HepG2 (cell line): ENCODE measurements around the gene EFNA2. TPM values are rescaled to one million over a fixed set of nuclear protein-coding genes. Genes with fewer than 3 reads are reported as not detected.
A peak's percentile ranks its signal among the peaks of the same experiment; 100 is the strongest.

Experiments
- DR1 ChIP-seq: sonication (generic); formaldehyde crosslinking; IDR thresholded peaks from 2 replicates; pipeline ENCODE4 v1.8.0; 2021; ENCODE audit warnings: mild to moderate bottlenecking, missing genetic modification reagents, inconsistent platforms
- EED ChIP-seq: sonication (generic); formaldehyde crosslinking; IDR thresholded peaks from 2 replicates; pipeline ENCODE4 v1.5.0; 2020; ENCODE audit warnings: mild to moderate bottlenecking, missing genetic modification reagents
- FOXP4 ChIP-seq: sonication (generic); formaldehyde crosslinking; IDR thresholded peaks from 2 replicates; pipeline ENCODE4 v1.4.0; 2020; ENCODE audit warnings: missing genetic modification reagents
- HOXA5 ChIP-seq: sonication (generic); formaldehyde crosslinking; IDR thresholded peaks from 2 replicates; pipeline ENCODE4 v1.4.0; 2020; ENCODE audit warnings: missing genetic modification reagents
- RARG ChIP-seq: sonication (generic); formaldehyde crosslinking; IDR thresholded peaks from 2 replicates; pipeline ENCODE4 v1.4.0; 2020; ENCODE audit warnings: low read depth, mild to moderate bottlenecking, missing genetic modification reagents
- TFAP4 ChIP-seq: sonication (generic); IDR thresholded peaks from 2 replicates; pipeline ENCODE4 v1.6.1; 2016; ENCODE audit warnings: low read depth, borderline replicate concordance
- ZNF138 ChIP-seq: sonication (generic); formaldehyde crosslinking; IDR thresholded peaks from 2 replicates; pipeline ENCODE4 v1.5.0; 2020; ENCODE audit warnings: mild to moderate bottlenecking, low read depth, missing genetic modification reagents
- ZNF142 ChIP-seq: sonication (generic); formaldehyde crosslinking; IDR thresholded peaks from 2 replicates; pipeline ENCODE4 v1.4.0; 2020; ENCODE audit warnings: missing genetic modification reagents
- ZNF274 ChIP-seq: sonication (generic); formaldehyde crosslinking; IDR thresholded peaks from 2 replicates; pipeline ENCODE4 v1.5.1; 2020; ENCODE audit warnings: mild to moderate bottlenecking, missing genetic modification reagents
- ZNF367 ChIP-seq: sonication (generic); formaldehyde crosslinking; IDR thresholded peaks from 2 replicates; pipeline ENCODE4 v1.4.0; 2020; ENCODE audit warnings: missing genetic modification reagents, borderline replicate concordance
- ZNF510 ChIP-seq: sonication (generic); formaldehyde crosslinking; IDR thresholded peaks from 2 replicates; pipeline ENCODE4 v1.4.0; 2020; ENCODE audit warnings: low read depth, mild to moderate bottlenecking, missing genetic modification reagents
- ZNF549 ChIP-seq: sonication (generic); formaldehyde crosslinking; IDR thresholded peaks from 2 replicates; pipeline ENCODE4 v1.5.0; 2020; ENCODE audit warnings: missing genetic modification reagents
- ZNF839 ChIP-seq: sonication (generic); formaldehyde crosslinking; IDR thresholded peaks from 2 replicates; pipeline ENCODE4 v1.4.0; 2020; ENCODE audit warnings: missing genetic modification reagents, mild to moderate bottlenecking, borderline replicate concordance
- ZNF878 ChIP-seq: sonication (generic); formaldehyde crosslinking; IDR thresholded peaks from 2 replicates; pipeline ENCODE4 v1.8.1; 2023; ENCODE audit warnings: mild to moderate bottlenecking, missing genetic modification reagents, moderate library complexity
- ZZZ3 ChIP-seq: sonication (generic); formaldehyde crosslinking; IDR thresholded peaks from 2 replicates; pipeline ENCODE4 v1.4.0; 2020; ENCODE audit warnings: missing genetic modification reagents, mild to moderate bottlenecking, borderline replicate concordance
- polyA plus RNA-seq, 8 experiments: library from polyadenylated mRNA; depleted of rRNA in 3 of 8; stranded (reverse) in 7 of 8; unstranded in 1 of 8; fragments of >200 nt; fragmentation: Illumina TruSeq in 4 of 8; extraction: Trizol in 4 of 8; gene quantifications; 2 replicates each; pipeline versions ENCODE4 v1.2.1 to v1.2.3, GENCODE V29; 2011 to 2016; ENCODE audit warnings: low read depth in 4 of 8, missing spikeins in 1 of 8, mixed read lengths in 1 of 8; ENCODE audit not compliant: insufficient read depth in 1 of 8
- total RNA-seq, 5 experiments: library from RNA; depleted of rRNA; stranded (reverse); fragments of >200 nt; fragmentation: Illumina TruSeq; extraction: Trizol; gene quantifications; 2 replicates each; pipeline ENCODE4 v1.2.3, GENCODE V29; 2016; ENCODE audit warnings: low read depth in 1 of 5

EFNA2 gene
- total and polyA plus RNA-seq, 2 of the 13 experiments (the other 11 are each of a cell fraction or from before 2014, with no cell fraction given): 6.0 to 9.9 TPM

GRCh38 chr19:1248139-1248785 lies 37.4 kb upstream of the EFNA2 start, which contains the start of gene MIDN (continued):
- peak; percentile 86 for TF ChIP-seq DR1
- no peak for TF ChIP-seq ZNF367 (CRISPR knock-in tag)
- TF ChIP-seq ZNF878 (CRISPR knock-in tag): peak; percentile 77
- TF ChIP-seq ZNF138 (CRISPR knock-in tag): no peak
- no peak for TF ChIP-seq ZZZ3
- no peak for TF ChIP-seq ZNF549 (CRISPR knock-in tag)
- peak; percentile 73; the same call in 1 of the 2 replicates for TF ChIP-seq HOXA5
- no peak for TF ChIP-seq ZNF510 (CRISPR knock-in tag)
- TF ChIP-seq ZNF142 (CRISPR knock-in tag): peak; percentile 33; the same call in 1 of the 2 replicates
- TF ChIP-seq ZNF274: peak; percentile 38; the same call in 1 of the 2 replicates
- TF ChIP-seq RARG (CRISPR knock-in tag): no peak
- no peak for TF ChIP-seq EED (CRISPR knock-in tag)
- TF ChIP-seq ZNF839 (CRISPR knock-in tag): no peak
- no peak for TF ChIP-seq FOXP4
- TF ChIP-seq TFAP4: peak; percentile 52; the same call in 1 of the 2 replicates
